ENCODE results near the gene SEC61B. TPM values are rescaled to one million over a fixed set of nuclear protein-coding genes. Genes with fewer than 3 reads are reported as not detected.

The SEC61B gene
- total and polyA plus RNA-seq, 9 of the 15 experiments (the other 6 are each of a cell fraction or from before 2014, with no cell fraction given) = 57.8 to 262 (median 172) TPM

- peaks cover 0 to 21% of the 10 kb centered on the region in 2 experiments for H3K27me3 ChIP-seq (ENCODE audit: control insufficient read depth in 2 of 2, insufficient read depth in 2 of 2, low read length in 2 of 2)
- ChIA-PET CTCF (ENCODE audit: low intra/inter-chr PET ratio) (no interaction called here), POLR2A (interaction anchor here (0.5 to 0.8 kb wide), 3 partner anchors 15 to 993 kb away, joined by 3 to 4 read pairs (median 3); no protein-coding TSS in a partner anchor)
- H3K4me3 ChIP-seq = no peak overlapping the region
- H3K79me2 ChIP-seq (ENCODE audit: control insufficient read depth, insufficient read depth, low read length) = no peaks in the 10 kb centered on the region
- H3K9me1 ChIP-seq (ENCODE audit: control insufficient read depth, insufficient read depth, low read length) = no peaks in the 10 kb centered on the region
- no peak overlapping the region for H2AFZ ChIP-seq (ENCODE audit: low read depth, low read length)
- in situ Hi-C loops (cut with MboI) = no loop called here
- no peaks in the 10 kb centered on the region for H3K36me3 ChIP-seq (ENCODE audit: control insufficient read depth, insufficient read depth, low read length)
- no peaks in the 10 kb centered on the region for H3K4me1 ChIP-seq (replicated peaks in 1 of 2; ENCODE audit: control insufficient read depth in 2 of 2, insufficient read depth in 2 of 2, low read length in 2 of 2)
- H4K20me1 ChIP-seq (replicated peaks; ENCODE audit: control insufficient read depth, insufficient read depth, low read length) = no peaks in the 10 kb centered on the region
- no peak overlapping the region for H3K4me2 ChIP-seq (ENCODE audit: insufficient read depth, low read length)
- FAIRE-seq = no peak
- H3K9me3 ChIP-seq (replicated peaks; ENCODE audit: control insufficient read depth, insufficient read depth, low read depth, low read length) = no peaks in the 10 kb centered on the region
- intact Hi-C loops (cut with micrococcal nuclease) = no loop called here
- WGBS (ENCODE audit: insufficient coverage, low coverage, missing lambda C conversion rate) = 23% methylated on average over 17 of the region's 17 CpGs
- no peak overlapping the region for H3K27ac ChIP-seq (ENCODE audit: extremely low read depth, low read depth, low read length)
- BruUV-seq (replicated peaks) = no TSS peak
- no peak for ATAC-seq
- DNase-seq (ENCODE audit: extremely low read depth in 1 of 4, low spot score in 3 of 4) = no peak
- H3K9ac ChIP-seq (ENCODE audit: insufficient read depth in 1 of 2, low read depth in 2 of 2, low read length in 2 of 2) = no peak overlapping the region
- TF ChIP-seq BRD9 (IDR thresholded peaks at IDR 0.05; ENCODE audit: low read depth, partially characterized antibody) (no peak), ZBTB34 (CRISPR knock-in tag; IDR thresholded peaks at IDR 0.05) (no peak), ZNF830 (CRISPR knock-in tag; IDR thresholded peaks at IDR 0.05) (no peak), STAT5A (IDR thresholded peaks at IDR 0.05; ENCODE audit: borderline replicate concordance, low read length) (no peak), LEF1 (IDR thresholded peaks at IDR 0.05) (no peak), RBM39 (optimal IDR thresholded peaks at IDR 0.05; ENCODE audit: low read depth, low read length) (no peak), MEF2A (IDR thresholded peaks at IDR 0.05; ENCODE audit: control insufficient read depth, low read depth, low read length) (no peak), YY1 (IDR thresholded peaks at IDR 0.05; ENCODE audit: borderline replicate concordance in 1 of 3, control insufficient read depth in 1 of 3, extremely low read depth in 1 of 3, insufficient read depth in 3 of 3, insufficient read length in 1 of 3, insufficient replicate concordance in 2 of 3, low read depth in 1 of 3, low read length in 2 of 3) (no peak), BCOR (IDR thresholded peaks at IDR 0.05) (peak; percentile 56), ZNF740 (CRISPR knock-in tag; IDR thresholded peaks at IDR 0.05) (no peak), ZNF740 (tag; IDR thresholded peaks at IDR 0.05) (no peak), PHF20 (IDR thresholded peaks at IDR 0.05; ENCODE audit: partially characterized antibody) (no peak), ZNF277 (CRISPR knock-in tag; IDR thresholded peaks at IDR 0.05; ENCODE audit: borderline replicate concordance) (no peak), L3MBTL2 (IDR thresholded peaks at IDR 0.05) (no peak), HBP1 (CRISPR knock-in tag; IDR thresholded peaks at IDR 0.05) (no peak), ADNP (tag; IDR thresholded peaks at IDR 0.05) (0 out of 2 replicates have a peak, but pooled peaks have one; percentile 42)
These were observed 42.9 kb upstream of the SEC61B start for GRCh38 chr9:99178912-99179872.
